Lower lobe of right lung (tissue), 2 donors: ENCODE results near the gene CBX2. TPM values are rescaled to one million over a fixed set of nuclear protein-coding genes. Genes with fewer than 3 reads are reported as not detected.

ENCODE experiments used
- ATAC-seq, 2 donors: fragments of 200-7000 bp; cut with Tn5 transposase; one replicate each; pipeline ENCODE4 v1.9.1; 2020 to 2022; ENCODE audit warnings: mild to moderate bottlenecking in 2 of 2, moderate library complexity in 2 of 2
- DNase-seq: peaks from one replicate; pipeline ENCODE4 v3.0.0-alpha.2; 2020
- H3K27ac ChIP-seq: fragments of 200-600 bp; one replicate; pipeline ENCODE4 v1.8.0; 2022
- H3K27me3 ChIP-seq: fragments of 200-600 bp; one replicate; pipeline ENCODE4 v1.8.0; 2022; ENCODE audit warnings: low read depth
- H3K36me3 ChIP-seq: fragments of 200-600 bp; one replicate; pipeline ENCODE4 v1.8.0; 2022; ENCODE audit warnings: mild to moderate bottlenecking
- H3K4me1 ChIP-seq: fragments of 200-600 bp; one replicate; pipeline ENCODE4 v1.8.0; 2022
- H3K4me3 ChIP-seq: fragments of 200-600 bp; one replicate; pipeline ENCODE4 v1.8.0; 2022; ENCODE audit warnings: mild to moderate bottlenecking
- H3K9me3 ChIP-seq: fragments of 200-600 bp; one replicate; pipeline ENCODE4 v1.8.0; 2022
- CTCF ChIP-seq: fragments of 200-600 bp; IDR thresholded peaks from one replicate; pipeline ENCODE4 v1.8.0; 2022; ENCODE audit warnings: antibody characterized with exemption, mild to moderate bottlenecking
- intact Hi-C: fragments of 100-400 bp; cut with DNase I; formaldehyde crosslinking; loops from one replicate; pipeline ENCODE4 v1.11.0; 2022
- total RNA-seq: library from RNA; stranded (reverse); fragmentation: NEBNext Ultra II Directional; extraction: Animal tissue kit (Norgen Biotek cat#: 25700); gene quantifications from one replicate; pipeline ENCODE4 v1.2.1, GENCODE V29; 2021
- donor health status: DM: no; HTN: yes; CAD: no; lungs with severe emphysema.

The CBX2 gene
- total RNA-seq, 1 donor from 2014 or later, result 3.9 TPM

DNA sequence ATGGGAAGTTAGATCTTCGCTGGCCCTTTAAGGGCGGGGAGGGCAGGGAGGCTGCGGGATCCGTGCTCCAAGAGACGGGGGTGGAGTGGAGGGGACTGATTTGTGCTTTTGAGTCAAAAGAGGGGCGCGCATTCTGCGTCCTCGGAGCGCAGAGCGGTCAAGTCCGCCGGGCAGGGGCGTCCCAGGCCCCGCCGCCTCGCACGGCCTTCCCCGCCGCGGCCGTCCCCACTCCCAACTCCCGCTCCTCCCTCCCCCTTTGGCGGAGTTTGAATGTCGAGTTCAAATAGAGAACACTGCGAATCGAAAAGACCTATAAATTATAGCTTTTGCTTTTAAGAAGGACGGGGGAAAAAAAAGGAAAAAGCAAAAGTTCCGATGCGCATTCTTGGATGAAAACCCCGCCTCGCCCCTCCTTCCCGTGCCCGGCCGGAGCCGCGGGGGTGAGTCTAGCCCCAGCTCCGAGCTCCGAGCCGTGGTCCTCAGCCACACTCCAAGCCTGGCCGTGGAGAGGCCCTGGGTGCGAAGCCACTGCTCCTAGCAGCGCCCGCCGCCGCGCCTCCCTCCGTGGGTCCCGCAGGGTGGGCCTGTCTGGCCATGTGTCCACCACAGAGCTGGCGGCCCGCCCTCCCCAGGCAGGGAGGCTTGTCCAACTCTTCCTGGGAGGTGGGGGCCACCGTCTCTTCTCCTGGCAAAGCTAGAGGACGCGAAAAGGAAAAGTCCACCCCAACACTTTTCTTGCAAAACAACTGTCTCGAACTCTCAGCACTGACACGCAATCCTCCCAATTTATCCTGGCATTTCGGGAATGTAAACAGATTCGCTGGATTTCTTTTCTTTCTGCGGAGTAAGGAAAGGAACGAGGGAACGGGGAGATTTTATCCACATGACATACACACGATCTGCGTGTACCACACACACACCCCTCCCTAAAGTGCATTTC, 15.3 kb downstream of the CBX2 start:
- Histone ChIP-seq H3K27me3 (peaks cover 59% of the 10 kb centered on the region), H3K9me3 (no peaks in the 10 kb centered on the region), H3K4me3 (peak overlapping the region; percentile 42), H3K4me1 (peaks cover 61% of the 10 kb centered on the region), H3K36me3 (peaks cover 11% of the 10 kb centered on the region), H3K27ac (peak overlapping the region; percentile 38)
- DNase-seq (no peak), ATAC-seq (no peak)
- intact Hi-C loops, result no loop called here
- no peak for TF ChIP-seq CTCF

GRCh38 chr17:79793924-79794304, 16.0 kb downstream of the CBX2 start:
- Histone ChIP-seq H3K27me3 (peaks cover 59% of the 10 kb centered on the region), H3K36me3 (peaks cover 11% of the 10 kb centered on the region), H3K27ac (no peak overlapping the region), H3K9me3 (no peaks in the 10 kb centered on the region), H3K4me1 (peaks cover 68% of the 10 kb centered on the region), H3K4me3 (peak overlapping the region; percentile 42)
- intact Hi-C loops, result no loop called here
- ATAC-seq, result no peak
- TF ChIP-seq CTCF, result no peak
- no peak for DNase-seq

GRCh38 chr17:79794659-79795511, 16.9 kb downstream of the CBX2 start:
- ATAC-seq (no peak), DNase-seq (no peak)
- intact Hi-C loops, result no loop called here
- Histone ChIP-seq H3K9me3 (no peaks in the 10 kb centered on the region), H3K27ac (no peak overlapping the region), H3K4me3 (no peak overlapping the region), H3K27me3 (peaks cover 59% of the 10 kb centered on the region), H3K36me3 (peaks cover 11% of the 10 kb centered on the region), H3K4me1 (peaks cover 68% of the 10 kb centered on the region)
- TF ChIP-seq CTCF, result no peak

GRCh38 chr17:79795795-79796443, 18.0 kb downstream of the CBX2 start:
- H3K4me3 ChIP-seq, result peak overlapping the region; percentile 70
- intact Hi-C loops, result no loop called here

More at GRCh38 chr17:79795795-79796443, 18.0 kb downstream of the CBX2 start:
- Histone ChIP-seq H3K9me3 (no peaks in the 10 kb centered on the region), H3K27me3 (peaks cover 59% of the 10 kb centered on the region), H3K27ac (no peak overlapping the region), H3K36me3 (peaks cover 11% of the 10 kb centered on the region), H3K4me1 (peaks cover 68% of the 10 kb centered on the region)
- no peak for ATAC-seq
- no peak for TF ChIP-seq CTCF
- no peak for DNase-seq
